GM19455 (cell line): ENCODE results near the gene MYO7A.

Experiments used
- ATAC-seq: cut with Tn5 transposase; IDR thresholded peaks from one replicate; pipeline ENCODE4 v1.9.1; 2021; ENCODE audit not compliant: unreplicated experiment

MYO7A gene

DNA sequence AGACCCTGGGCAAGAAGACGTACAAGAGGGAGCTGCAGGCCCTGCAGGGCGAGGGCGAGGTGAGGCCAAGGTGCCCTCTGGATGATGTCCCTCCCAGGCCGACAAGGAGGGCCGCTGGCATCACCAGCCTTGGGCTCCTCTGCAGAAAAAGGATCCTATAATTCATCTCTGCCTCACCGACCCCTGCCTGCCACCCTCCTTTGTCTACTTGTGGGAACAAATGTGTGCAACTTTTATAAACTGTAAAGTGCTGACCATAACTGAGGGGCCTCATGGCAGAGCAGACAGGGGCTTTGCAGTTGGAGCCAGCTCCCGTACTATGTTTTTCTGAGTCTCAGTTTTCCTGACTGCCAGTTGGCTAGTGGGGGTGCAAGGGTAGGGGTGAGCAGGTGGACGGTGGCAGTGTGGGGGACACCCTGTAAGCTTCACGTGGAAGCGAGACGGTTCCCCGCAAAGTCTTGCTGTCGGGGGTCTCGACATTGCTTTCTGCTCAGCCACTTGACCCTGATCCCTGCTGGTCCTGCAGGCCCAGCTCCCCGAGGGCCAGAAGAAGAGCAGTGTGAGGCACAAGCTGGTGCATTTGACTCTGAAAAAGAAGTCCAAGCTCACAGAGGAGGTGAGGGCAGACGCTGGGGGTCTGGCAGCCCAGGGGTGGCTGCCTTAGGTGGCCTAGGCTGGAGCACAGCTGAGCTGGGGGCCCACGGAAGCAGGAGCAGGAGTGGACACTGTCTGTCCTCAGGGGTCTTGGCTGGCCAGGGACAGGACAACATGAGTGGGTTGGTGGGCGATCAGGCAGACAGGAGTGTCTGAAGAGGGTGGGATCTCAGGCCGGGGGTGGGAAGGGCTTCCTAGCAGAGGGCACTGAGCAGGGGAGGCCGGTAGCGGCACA lies 54.7 kb downstream of the MYO7A start:
- no peak for ATAC-seq

- no peak for ATAC-seq
Observed at GRCh38 chr11:77183431-77183984, 55.5 kb downstream of the MYO7A start.

DNA sequence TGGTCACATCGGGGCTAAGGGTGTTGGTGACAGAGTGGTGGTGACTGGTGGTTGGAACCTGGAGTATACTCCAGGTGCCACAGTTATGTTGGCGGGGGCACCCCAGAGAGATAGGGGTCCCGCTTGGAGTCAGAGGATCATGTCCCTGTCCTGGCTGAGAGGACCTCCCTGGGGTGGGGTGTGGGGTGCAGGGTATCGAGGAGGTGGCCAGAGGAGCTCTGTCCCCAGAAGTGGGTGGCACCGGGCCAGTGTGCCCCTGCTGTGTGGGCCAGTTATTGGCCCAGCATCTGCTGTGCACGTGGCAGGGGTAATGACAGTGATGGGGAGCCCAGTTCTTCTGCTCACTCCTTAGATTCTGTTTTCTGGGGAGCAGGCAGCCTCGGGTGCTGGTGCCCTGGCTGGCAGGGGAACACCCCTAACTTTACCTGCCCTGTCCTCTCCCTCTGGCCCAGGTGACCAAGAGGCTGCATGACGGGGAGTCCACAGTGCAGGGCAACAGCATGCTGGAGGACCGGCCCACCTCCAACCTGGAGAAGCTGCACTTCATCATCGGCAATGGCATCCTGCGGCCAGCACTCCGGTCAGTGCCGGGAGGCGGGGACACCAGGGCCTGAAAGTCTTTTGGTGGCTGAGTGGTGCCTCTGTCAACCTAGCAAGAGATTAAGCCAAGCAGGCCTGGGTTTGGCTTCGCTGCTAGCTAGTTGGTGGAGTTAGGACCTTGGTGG lies 56.3 kb downstream of the MYO7A start:
- ATAC-seq: no peak

- ATAC-seq: no peak
Observed at GRCh38 chr11:77186302-77186701, 58.3 kb downstream of the MYO7A start.

- ATAC-seq: no peak
Observed at GRCh38 chr11:77187111-77187750, 59.2 kb downstream of the MYO7A start.

DNA sequence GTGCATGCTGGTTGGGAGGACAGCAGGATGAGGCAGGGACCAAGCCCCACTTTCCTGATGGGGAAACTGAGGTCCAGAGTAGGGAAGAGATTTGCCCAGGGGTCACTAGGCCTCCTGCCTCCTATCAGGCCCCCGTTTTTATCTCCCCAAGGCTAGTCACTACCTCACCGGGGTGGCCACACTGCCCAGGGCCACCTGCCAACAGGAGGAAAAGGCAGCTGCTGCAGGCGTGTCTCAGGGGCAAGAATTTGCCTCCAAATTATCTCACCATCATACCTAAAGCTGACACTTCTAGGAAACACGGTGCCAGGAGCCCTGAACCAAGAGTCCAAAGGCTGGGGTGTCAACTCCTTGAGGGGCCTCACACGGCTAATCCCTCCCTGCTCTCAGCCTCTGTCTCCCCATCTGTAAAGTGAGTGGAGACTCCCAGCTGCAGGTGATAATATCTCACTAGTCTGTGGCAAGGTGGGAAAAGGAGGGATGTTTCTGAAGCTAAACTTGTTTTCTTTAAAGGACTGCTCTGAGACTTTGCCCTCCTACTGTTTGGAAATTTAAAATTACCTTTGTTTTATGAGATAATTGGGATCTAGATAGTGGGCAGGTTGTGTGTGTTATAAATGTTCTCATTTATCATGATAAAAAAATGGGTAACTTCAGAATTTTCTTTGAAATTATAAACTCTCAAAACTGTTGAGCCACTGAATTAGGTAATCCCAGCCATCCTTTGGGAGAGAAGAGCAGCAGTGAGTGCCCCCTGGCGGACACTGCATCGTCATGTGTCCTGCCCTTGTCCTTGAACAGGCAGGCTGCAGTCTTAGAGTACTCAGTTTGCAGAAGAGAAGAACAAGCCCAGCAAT lies 60.0 kb downstream of the MYO7A start:
- no peak for ATAC-seq

DNA sequence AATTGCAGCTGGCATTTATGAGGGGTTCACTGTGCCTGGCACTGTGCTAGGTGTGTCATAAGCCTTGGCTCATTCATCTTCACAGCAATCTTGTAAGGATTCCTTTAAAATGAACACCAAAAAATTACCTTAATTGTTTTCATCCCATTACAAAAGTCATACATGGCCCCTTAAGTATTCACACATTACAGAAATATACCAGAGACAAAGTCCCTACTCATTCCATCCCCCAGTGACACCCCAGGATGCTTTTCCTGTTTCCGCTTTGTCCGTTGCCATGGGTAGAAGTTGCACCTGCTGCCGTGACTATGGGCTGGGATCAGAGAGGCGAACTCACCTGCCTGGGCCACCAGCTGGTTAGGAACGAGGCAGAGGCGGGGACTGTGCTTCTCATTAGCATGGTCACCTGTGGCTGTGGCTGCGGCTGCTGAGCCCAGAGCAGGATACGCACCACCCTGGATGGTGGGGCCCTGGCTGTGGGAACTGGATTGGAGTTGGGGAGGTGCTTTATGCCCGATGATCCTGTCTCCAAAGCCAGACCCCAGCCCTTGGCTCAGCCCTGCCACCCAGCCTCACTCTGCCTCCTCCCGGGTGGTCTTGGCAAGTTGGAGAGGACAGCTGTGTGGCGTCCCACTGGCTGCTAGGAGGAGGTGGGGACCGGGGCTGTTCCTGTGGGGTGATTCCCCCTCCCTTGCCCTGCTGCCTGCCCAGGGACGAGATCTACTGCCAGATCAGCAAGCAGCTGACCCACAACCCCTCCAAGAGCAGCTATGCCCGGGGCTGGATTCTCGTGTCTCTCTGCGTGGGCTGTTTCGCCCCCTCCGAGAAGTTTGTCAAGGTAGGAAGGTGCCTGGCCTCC lies 60.8 kb downstream of the MYO7A start:
- no peak for ATAC-seq

GRCh38 chr11:77189588-77190210 lies 61.7 kb downstream of the MYO7A start:
- ATAC-seq: no peak

GRCh38 chr11:77190331-77191075 lies 62.5 kb downstream of the MYO7A start:
- no peak for ATAC-seq

- ATAC-seq: no peak
Observed at GRCh38 chr11:77191429-77191822, 63.4 kb downstream of the MYO7A start.

GRCh38 chr11:77191823-77192495 lies 63.9 kb downstream of the MYO7A start:
- ATAC-seq: no peak

- ATAC-seq: no peak
Observed at GRCh38 chr11:77193167-77193566, 65.1 kb downstream of the MYO7A start.

DNA sequence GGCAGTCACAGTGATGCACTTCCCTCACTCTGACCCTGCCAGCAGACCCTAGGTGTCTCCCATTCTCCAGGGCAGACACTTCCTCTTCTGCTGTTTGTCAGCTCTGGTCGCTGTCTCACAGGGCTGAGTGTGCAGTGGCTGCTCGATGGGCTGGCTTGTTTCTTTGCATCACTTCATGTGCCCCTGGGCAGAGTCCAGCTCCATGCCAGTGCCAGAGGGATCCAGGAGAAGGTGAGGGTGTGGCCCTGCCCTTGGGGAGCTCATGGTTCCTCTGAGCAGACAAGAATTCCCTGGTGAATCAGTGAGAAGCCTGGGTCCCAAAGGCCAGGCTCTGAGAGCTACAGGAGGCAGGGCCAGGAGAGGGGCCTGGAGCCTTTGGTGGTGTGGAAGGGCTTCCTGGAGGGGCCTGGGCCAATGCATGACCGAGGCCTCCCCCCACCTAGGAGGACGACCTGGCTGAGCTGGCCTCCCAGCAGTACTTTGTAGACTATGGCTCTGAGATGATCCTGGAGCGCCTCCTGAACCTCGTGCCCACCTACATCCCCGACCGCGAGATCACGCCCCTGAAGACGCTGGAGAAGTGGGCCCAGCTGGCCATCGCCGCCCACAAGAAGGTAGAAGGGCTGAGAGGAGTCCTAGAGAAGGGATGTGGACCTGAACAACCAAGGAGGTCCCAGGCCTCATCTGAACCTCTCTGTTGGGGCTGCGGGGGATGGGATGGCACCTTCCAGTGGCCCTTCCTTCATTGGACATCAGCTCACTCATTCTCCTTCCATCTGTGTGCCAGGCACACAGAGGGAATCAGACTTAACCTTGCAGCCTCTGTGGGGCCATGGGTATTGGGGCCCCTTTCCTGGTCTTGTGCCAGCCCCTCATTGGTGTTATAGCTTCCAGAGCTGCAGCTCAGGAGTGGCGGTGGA lies 66.1 kb downstream of the MYO7A start:
- no peak for ATAC-seq

GRCh38 chr11:77195071-77195755 lies 67.2 kb downstream of the MYO7A start:
- no peak for ATAC-seq

DNA sequence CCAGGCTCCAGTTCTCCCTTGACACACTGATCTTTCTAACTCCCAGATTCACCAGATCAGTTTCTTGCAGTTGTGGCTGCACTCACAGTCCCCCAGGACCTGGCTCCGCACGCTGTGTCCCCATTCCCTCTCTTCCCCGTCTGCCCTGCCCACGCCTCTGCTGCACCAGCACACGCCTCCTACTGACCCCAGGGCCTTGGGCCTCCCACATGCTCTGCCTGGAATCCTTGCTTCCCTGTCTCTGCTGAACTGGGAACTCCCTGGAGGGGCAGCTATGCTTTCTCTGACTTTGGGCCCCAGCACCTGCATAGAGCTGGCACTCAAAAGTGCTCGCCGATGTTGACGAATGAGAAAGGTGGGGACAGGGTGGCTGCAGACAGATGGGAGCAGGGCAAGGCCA lies 68.9 kb downstream of the MYO7A start:
- ATAC-seq: no peak

GRCh38 chr11:77197626-77198320 lies 69.7 kb downstream of the MYO7A start:
- no peak for ATAC-seq
